Neural progenitor cell (in vitro differentiated cells): ENCODE data around the gene LINGO3.
A peak's percentile ranks its signal among the peaks of the same experiment; 100 is the strongest.

Experiments
- CTCF ChIP-seq: fragments of 200-600 bp; sonication (generic); IDR thresholded peaks from 2 replicates; pipeline ENCODE4 v1.5.1; 2017; ENCODE audit warnings: antibody characterized with exemption, mild to moderate bottlenecking
- EZH2 ChIP-seq: fragments of 200-600 bp; sonication (generic); IDR thresholded peaks from 2 replicates; pipeline ENCODE4 v1.6.1; 2017; ENCODE audit warnings: antibody characterized with exemption, mild to moderate bottlenecking, moderate library complexity

DNA sequence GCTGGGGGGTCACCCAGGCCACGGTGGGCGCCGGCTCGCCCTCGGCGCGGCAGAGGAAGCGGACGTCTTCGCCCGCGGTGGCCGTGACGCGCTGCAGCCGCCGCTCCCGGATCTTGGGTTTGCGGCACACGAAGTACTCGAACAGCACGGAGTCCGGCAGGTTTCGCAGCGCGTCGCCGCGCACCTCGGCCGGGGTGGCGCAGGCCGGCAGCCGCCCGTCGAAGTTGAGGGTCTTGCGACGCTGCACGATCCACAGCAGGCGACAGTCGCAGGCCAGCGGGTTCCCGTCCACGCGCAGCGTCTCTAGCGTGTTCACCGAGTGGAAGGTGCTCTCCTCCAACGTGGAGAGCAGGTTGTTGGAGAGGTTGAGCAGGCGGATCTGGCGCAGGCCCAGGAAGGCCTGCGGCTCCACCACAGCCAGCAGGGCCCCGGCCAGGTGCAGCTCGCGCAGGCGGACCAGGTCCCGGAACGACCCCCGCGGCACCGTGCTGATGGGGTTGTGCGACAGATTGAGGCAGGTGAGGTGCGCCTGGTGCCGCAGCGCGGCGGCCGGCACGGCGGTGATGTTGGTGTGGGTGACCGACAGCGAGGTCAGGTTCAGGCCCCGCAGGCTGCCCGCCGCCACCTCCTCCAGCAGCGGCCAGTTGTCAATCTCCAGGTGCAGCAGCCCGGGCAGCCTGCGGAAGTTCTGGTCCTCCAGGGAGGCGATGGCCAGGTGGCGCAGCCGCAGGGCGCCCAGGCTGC, 17.3 kb downstream of the LINGO3 start:
- TF ChIP-seq EZH2 (peak; percentile 99), CTCF (no peak)
